NCI-H2107 (cell line): ENCODE data around the gene APOD.

Source experiments
- DNase-seq: peaks from one replicate; lab custom pipeline; 2025; lab: John Stamatoyannopoulos, UW

Gene APOD

GRCh38 chr3:195553268-195553667 is 30.5 kb downstream of the APOD start:
- DNase-seq: no peak

- DNase-seq: no peak
Measured at GRCh38 chr3:195551381-195551978, 32.3 kb downstream of the APOD start.

GRCh38 chr3:195550723-195551122 is 33.0 kb downstream of the APOD start:
- DNase-seq: no peak

GRCh38 chr3:195549931-195550519 is 33.7 kb downstream of the APOD start:
- no peak for DNase-seq

GRCh38 chr3:195548987-195549386 is 34.8 kb downstream of the APOD start:
- no peak for DNase-seq

- no peak for DNase-seq
Measured at GRCh38 chr3:195548501-195548900, 35.2 kb downstream of the APOD start.

- DNase-seq: no peak
Measured at GRCh38 chr3:195548006-195548405, 35.7 kb downstream of the APOD start.

- DNase-seq: no peak
Measured at GRCh38 chr3:195546130-195546560, 37.6 kb downstream of the APOD start.

GRCh38 chr3:195544634-195545033 is 39.1 kb downstream of the APOD start:
- DNase-seq: no peak

- DNase-seq: no peak
Measured at GRCh38 chr3:195544230-195544536, 39.6 kb downstream of the APOD start.

GRCh38 chr3:195543500-195544229 is 40.1 kb downstream of the APOD start:
- DNase-seq: no peak

- DNase-seq: peak; percentile 99
Measured at GRCh38 chr3:195542698-195543499, 40.8 kb downstream of the APOD start, which contains the start of gene PPP1R2. Gene PPP1R2 (minus strand): TSS chr3:195543325. CDS start chr3:195543025, 300 bp downstream.

- no peak for DNase-seq
Measured at GRCh38 chr3:195542316-195542697, 41.4 kb downstream of the APOD start.

- DNase-seq: no peak
Measured at GRCh38 chr3:195540511-195540910, 43.2 kb downstream of the APOD start.

- DNase-seq: no peak
Measured at GRCh38 chr3:195540027-195540426, 43.7 kb downstream of the APOD start.

GRCh38 chr3:195539479-195539878 is 44.3 kb downstream of the APOD start:
- no peak for DNase-seq

GRCh38 chr3:195537995-195538394 is 45.7 kb downstream of the APOD start:
- no peak for DNase-seq

GRCh38 chr3:195535293-195535692 is 48.4 kb downstream of the APOD start:
- DNase-seq: no peak

GRCh38 chr3:195532834-195533233 is 50.9 kb downstream of the APOD start:
- DNase-seq: no peak

- DNase-seq: no peak
Measured at GRCh38 chr3:195532345-195532744, 51.4 kb downstream of the APOD start.

GRCh38 chr3:195531683-195532082 is 52.1 kb downstream of the APOD start:
- no peak for DNase-seq

- no peak for DNase-seq
Measured at GRCh38 chr3:195526492-195526891, 57.2 kb downstream of the APOD start.
